ENCODE results near the gene SLC66A3.

DNA sequence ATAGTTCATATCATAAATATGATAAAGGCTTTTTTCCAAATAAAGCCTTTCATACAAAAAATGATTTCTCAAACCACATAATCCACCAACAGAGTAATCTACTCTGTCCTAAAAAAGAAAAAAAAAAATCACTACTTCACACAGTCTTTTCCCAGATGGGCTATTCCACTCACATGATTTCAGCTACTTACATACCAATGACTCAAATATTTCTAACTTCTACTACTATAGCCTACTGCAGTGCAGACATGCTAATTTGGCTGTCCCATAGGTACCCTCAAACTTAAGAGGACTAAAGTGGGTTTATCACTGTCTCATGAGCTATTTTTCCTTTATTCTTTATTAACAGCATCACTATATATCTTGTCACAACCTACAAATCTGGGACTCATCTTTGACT lies 57.4 kb downstream of the SLC66A3 start:
- TF ChIP-seq POLR2A (IDR thresholded peaks at IDR 0.05), result no peak
- TF ChIP-seq, protein P1, sequence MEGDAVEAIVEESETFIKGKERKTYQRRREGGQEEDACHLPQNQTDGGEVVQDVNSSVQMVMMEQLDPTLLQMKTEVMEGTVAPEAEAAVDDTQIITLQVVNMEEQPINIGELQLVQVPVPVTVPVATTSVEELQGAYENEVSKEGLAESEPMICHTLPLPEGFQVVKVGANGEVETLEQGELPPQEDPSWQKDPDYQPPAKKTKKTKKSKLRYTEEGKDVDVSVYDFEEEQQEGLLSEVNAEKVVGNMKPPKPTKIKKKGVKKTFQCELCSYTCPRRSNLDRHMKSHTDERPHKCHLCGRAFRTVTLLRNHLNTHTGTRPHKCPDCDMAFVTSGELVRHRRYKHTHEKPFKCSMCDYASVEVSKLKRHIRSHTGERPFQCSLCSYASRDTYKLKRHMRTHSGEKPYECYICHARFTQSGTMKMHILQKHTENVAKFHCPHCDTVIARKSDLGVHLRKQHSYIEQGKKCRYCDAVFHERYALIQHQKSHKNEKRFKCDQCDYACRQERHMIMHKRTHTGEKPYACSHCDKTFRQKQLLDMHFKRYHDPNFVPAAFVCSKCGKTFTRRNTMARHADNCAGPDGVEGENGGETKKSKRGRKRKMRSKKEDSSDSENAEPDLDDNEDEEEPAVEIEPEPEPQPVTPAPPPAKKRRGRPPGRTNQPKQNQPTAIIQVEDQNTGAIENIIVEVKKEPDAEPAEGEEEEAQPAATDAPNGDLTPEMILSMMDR (IDR thresholded peaks at IDR 0.05), result no peak
